GM15510 (cell line): ENCODE data around the gene MRPS11.

Experiments used
- POLR2A ChIP-seq: IDR thresholded peaks from 3 replicates; pipeline ENCODE4 v1.6.1; 2011; ENCODE audit warnings: borderline replicate concordance; ENCODE audit not compliant: insufficient read length; ENCODE audit errors: extremely low read depth

MRPS11 gene

DNA sequence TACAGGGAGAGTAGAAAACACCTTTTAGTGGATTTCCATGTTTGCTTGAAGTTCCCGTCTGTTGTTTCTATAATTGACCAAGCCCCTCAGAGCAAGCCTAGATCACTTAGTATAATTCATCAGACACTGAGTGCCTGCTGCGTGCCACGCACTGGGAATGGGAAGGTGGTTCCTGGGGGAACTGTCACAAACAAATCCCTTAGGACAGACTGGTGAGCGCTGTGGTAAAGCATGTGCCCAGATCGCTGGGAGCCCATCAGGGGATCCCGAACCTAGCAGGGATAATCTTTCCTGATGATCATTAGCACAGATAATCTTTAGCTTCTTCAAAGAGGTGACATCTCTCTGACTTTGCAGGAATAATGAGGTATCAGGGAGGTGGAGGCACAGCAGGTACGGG is 9.6 kb downstream of the MRPS11 start:
- TF ChIP-seq POLR2A = no peak

DNA sequence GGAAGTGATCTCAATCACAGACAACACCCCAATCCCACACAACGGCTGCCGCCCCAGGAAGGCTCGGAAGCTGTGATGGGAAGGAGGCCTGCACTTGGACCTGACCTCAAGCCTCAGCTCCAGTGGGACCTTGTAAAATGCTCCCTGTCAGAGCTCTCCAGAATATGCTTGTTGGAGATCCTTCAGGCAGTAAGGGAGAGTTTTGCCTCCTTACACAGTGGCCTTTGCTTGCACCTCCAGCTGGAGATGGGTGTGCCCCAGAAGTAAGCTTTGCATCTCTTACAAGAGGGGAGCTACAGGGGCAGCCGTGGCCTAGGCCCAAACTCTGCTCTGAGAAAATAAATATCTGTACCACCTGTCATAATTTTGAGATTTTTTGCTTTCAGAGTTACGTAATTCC is 10.4 kb downstream of the MRPS11 start:
- no peak for TF ChIP-seq POLR2A

DNA sequence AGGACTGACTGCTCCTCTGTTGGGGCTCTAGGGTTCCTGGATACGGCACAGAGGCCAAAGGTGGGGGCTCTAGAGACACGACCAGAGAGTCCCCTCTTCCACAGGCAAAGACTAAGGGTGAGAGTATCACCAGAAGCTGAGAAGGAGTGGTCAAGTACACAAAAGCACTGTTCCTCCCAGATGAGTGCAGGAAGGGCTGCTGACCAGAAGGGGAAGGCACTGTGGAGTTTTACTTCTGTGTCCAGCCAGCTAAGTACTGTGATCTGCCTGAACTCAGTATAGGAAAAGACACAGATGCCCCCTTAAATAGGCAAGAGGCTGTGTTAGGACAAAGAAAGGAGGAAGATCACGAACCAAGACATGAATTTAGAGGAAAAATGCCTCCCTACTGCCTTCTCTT is 11.7 kb downstream of the MRPS11 start:
- TF ChIP-seq POLR2A = no peak

DNA sequence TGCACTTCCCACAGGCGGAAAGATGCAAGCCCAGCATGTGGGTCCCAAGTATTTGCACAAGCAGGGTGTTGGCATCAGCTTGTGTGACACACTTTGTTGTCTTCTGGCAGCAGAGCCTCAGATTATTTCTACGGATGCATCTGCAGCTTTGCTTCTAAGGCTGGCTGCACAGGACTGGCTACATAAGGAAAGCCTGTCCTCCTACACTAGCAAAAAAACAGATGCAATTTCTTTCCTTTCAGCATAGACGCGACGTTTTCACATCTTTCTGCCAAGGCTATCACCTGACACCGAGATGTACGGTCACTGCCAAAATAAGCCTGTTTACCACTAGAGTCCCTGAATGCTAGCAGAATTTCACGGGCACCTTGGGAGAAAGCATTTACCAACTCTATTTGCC is 13.5 kb downstream of the MRPS11 start:
- TF ChIP-seq POLR2A = no peak

DNA sequence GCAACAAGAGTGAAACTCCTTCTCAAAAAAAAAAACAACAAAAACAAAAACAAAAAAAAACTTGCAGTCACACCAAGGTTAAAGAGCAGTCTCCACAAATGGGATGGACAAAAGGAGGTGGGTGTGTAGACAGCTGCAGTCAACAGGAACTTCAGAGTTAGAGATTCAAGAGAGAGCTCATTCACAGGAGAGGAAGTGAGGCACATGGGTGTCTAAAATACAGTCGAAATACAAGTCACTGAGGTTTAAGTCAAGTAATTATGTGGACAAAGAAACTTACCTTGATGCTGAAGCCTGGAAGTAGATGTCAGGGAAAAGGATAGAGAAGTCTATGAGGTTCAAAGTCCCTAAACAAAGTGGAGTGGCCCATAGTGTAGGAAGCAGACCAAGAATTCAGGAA is 14.8 kb downstream of the MRPS11 start:
- TF ChIP-seq POLR2A = no peak

DNA sequence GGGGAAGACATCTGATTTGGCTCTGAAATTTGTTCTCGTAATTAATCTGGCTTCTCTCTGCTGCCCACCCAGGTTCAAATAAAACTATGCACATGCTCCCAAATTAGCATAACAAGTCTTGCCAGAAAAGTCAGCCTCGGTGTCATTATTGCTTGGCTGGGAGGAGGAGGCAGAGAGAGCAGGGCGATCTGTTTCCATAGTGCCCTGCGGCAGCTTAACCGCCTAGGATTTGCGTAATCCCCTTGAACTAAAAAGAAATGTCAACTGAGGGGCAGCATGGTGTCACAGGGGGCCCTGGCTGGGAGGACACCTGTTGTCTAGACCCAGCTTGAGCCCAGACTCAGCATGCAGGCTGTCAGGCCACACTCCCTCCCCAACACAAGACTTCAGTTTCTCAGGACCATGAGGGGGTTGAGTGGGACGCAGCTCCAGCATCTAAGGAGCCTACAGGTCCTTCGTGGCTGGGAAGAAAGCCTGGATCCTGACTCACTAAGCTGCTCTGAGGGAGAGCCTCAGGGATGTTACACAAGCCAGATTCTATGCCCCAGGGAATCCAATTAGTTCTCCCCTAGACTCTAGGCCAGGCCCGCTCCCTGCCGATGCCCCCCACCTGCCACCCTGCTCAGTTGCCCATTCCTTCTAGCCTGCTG is 17.3 kb downstream of the MRPS11 start:
- TF ChIP-seq POLR2A = no peak

DNA sequence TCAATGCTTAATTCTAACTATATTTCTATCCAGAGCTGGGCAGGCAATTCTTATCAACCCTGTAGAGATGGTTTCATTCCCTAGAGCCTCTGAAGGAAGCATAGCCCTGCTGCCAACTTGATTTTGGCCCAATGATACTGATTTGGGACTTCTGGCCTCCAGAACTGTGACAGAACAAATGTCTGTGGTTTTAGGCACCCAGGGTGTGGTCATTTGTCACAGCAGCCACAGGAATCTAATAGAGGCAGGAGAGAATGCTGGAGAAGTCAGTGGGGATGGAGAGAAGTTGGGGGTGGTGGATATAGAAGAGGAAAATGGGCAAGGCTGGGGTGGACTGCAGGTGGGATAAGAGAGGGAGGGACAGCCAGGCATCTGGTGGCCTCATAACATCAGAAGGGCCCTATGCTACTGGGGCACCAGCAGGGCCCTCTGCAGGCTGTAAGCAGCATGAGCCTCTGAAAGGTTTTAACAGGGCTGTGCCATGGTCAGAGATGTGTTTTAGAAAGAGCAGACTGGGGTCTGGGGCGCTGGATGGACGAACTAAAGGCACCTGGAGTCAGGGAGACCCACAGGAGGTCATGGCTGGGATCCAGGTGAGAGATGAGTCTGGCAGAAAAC is 19.8 kb downstream of the MRPS11 start:
- no peak for TF ChIP-seq POLR2A

DNA sequence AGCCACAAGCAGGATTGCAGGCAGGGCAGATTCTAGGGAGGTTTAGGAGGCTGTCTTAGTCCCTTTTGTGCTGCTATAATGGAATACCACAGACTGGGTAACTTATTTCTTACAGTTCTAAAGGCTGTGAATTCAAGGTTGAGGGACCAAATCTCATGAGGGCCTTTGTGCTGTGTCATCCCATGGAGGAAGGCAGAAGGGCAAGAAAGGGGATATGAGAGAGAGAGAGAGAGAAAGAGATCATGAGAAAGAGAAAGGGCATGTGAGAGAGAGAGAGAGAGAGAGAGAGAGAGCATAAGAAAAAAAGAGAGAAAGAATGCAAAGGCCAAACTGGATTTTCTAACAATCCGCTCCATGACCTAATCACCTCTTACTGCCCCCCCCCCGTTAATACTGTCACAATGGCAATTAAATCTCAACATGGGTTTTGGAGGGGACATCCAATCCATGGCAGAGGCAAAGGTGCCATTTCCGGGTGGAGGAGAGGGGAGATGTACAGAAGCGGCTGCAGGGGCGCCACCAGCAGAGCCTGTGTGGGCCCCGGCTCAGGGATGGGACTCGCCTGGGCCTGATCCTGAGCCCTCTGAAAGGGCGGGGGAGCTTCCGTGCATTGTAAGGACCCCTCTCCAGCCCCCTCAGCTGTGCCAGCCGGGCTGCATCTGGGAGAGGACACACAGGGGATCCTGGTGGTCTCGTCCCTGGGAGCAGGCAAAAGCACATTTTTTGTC is 20.5 kb downstream of the MRPS11 start:
- TF ChIP-seq POLR2A = no peak

DNA sequence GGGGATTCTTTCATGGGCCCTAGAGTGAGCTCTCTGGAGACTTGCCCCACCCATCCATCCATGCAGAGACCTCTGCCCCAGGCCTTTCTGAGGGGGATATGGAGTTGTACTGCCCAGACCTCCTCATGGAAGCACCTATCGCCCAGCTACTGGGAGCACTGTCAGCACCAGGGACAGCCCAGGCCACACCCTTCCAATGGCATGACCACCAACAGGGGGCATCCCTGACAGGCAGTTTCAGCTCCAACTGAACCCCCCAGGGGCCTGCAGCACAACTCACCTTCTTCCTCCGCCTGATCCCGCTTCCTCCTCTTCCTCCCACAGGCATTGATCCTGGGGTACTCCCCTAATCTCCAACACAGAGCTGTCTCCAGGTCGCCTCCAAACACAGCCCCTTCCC is 21.8 kb downstream of the MRPS11 start:
- TF ChIP-seq POLR2A = no peak

DNA sequence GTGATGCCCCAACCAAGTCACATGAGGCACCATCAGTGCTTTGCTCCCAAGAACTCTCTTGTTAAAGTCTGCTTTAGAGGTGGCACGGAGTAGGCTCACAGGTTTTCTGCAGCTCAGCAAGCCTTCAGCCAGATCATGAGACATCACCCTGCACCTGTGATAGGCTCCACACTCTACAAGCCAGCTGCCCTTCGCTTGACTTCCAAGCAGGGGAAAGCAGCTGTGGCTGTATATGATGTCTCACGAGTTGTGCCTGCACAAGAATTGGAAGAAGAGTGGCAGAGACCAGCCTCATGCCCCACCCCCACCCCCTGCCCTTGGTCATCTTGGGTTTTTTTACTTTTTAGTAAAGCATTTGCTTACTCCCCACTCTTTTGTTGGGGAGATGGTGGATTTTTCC is 22.5 kb downstream of the MRPS11 start:
- no peak for TF ChIP-seq POLR2A

DNA sequence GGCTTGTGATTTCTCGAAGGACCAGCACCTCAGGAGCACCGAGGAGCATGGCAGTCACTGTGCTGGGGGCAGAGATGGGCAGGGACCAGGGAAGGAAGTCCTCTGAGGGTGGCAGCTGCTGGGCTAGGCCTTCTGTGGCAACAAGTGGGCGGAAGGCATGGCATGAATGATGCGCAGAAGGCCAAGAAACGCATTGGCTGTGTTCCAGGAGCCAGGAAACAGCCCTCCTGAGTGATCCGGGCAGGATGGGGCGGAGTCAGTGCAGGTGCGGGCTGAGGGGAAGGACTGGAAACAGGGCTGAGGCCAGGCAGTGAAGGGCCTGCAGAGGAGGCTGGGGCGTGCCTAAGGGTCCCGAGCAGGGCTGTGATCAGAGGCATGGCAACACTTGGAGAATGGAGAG is 23.6 kb downstream of the MRPS11 start:
- no peak for TF ChIP-seq POLR2A

DNA sequence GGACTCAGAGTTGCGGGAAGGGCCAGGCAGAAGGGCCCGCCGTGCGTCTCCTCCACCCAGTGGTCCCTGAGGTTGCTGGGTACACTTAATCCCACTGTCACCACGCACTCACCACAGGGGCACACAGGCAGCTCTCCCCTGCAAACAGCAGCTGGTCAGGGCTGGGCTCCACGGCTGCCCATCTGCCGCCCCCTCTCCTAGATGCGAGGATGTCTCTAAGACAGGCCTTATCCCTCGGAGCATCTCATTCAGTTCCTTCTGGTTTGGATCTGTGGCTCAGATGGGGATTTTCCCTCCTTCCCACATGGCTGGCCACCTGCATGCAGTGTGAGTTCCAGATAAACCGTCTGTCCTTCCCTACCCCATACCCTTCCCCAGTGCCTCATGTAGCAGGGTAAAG is 26.3 kb downstream of the MRPS11 start:
- TF ChIP-seq POLR2A = no peak

DNA sequence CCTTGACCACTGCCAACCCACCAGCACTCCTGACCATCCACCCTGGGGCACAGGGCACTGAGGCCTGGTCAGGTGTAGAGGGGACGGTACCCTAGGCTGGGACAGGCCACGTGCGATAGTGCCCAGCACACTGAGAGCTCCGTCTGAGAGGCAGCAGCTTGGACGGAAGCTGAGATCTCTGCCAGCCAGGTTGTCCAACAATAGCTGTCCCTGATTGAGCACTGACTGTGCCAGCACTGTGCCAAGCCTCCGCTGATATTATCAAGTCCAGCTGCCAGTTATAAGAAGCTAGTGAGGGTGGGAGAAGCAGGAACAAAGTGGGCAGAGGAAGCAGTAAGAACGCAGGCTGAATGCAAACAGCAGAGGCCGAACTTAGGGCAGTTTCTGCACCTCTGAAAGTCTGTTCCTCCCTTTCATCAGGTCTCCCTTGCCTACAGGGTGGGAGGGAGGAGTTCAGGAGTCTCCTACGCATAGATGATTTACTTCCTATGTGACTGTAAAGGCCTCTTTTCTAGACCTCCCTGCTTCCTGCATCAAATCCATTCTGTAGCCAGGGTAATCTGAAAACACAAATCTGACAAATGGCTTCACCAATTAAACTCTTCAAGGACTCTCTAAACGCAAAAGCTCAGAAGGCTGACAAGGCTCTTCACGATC is 29.7 kb downstream of the MRPS11 start:
- no peak for TF ChIP-seq POLR2A

DNA sequence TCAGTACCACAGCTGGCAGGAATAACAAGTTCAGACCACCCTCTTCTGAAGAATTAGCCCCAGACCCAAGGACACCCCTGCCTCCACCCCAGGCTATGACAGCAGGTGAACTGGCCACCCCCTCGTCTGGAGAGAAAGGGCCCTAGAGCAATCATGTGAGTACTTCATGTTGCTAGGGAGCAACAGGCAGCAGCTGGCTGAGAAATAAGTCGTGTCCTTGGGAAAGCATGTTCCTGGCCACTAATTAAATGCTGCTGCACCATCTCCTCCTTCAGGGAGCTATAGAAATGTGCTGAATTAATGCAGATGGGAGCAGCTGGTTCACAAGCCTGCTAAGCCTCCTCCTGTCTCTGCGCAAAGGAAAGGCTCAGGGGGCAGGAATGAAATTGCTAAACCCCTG is 31.5 kb downstream of the MRPS11 start:
- no peak for TF ChIP-seq POLR2A

DNA sequence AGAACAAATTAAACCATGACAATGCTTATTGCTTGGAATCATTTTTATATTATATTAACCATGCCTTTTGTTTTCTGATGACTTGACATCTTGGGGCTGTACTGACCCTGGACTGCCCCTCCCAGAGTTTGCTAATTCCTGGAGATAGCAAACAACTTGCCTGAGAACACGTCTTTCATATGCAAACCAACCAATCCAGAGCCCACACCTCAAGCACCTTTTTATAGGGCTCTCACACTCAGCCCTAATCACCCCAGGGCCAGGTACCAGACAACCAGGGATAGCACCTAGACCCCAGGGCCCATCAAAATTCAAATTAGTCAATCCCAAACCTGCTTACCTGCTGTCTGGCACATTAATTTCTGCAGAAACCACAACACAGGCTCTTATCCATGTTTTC is 36.9 kb downstream of the MRPS11 start:
- TF ChIP-seq POLR2A = no peak
